WTC11 (cell line): ENCODE results near the gene NRXN2. TPM values are rescaled to one million over a fixed set of nuclear protein-coding genes. Genes with fewer than 3 reads are reported as not detected.

ENCODE experiments used
- ATAC-seq: fragments of 200-7000 bp; cut with Tn5 transposase; 2 replicates; pipeline ENCODE4 v1.10.0; 2021; ENCODE audit warnings: mild to moderate bottlenecking, moderate library complexity
- CTCF ChIA-PET: fragments of 300-600 bp; sonication (Branson Sonifier 250); formaldehyde crosslinking; loops from one replicate; lab custom pipeline; 2021; ENCODE audit warnings: antibody characterized with exemption; lab: Charles Lee
- POLR2A ChIA-PET: fragments of 350-600 bp; sonication (Branson Sonifier 250); formaldehyde crosslinking; loops from one replicate; lab custom pipeline; 2021; ENCODE audit warnings: antibody characterized with exemption; lab: Charles Lee
- DNase-seq: peaks from one replicate; pipeline ENCODE4 v3.0.0; 2021; ENCODE audit warnings: low spot score
- H3K27ac Mint-ChIP-seq: 2 replicates; pipeline ENCODE4 v1.8.0; 2021; ENCODE audit warnings: mixed read lengths
- H3K27me3 Mint-ChIP-seq: 2 replicates; pipeline ENCODE4 v1.8.0; 2021; ENCODE audit warnings: low read depth, mild to moderate bottlenecking, moderate library complexity, mixed read lengths
- H3K36me3 Mint-ChIP-seq: 2 replicates; pipeline ENCODE4 v1.8.0; 2021; ENCODE audit warnings: mixed read lengths
- H3K4me1 Mint-ChIP-seq: 2 replicates; pipeline ENCODE4 v1.8.0; 2022; ENCODE audit warnings: mixed read lengths
- H3K4me3 Mint-ChIP-seq: 2 replicates; pipeline ENCODE4 v1.8.0; 2021; ENCODE audit warnings: mild to moderate bottlenecking, moderate library complexity, mixed read lengths
- H3K9me3 Mint-ChIP-seq: 2 replicates; pipeline ENCODE4 v1.8.0; 2021; ENCODE audit warnings: mixed read lengths
- ATF1 ChIP-seq: sonication (generic); formaldehyde crosslinking; IDR thresholded peaks from 2 replicates; pipeline ENCODE4 v1.8.1; 2023; ENCODE audit warnings: mild to moderate bottlenecking, moderate library complexity, missing genetic modification reagents
- CREM ChIP-seq: sonication (generic); formaldehyde crosslinking; IDR thresholded peaks from 2 replicates; pipeline ENCODE4 v1.8.1; 2022; ENCODE audit warnings: mild to moderate bottlenecking, missing genetic modification reagents, moderate library complexity
- ETV6 ChIP-seq: sonication (generic); formaldehyde crosslinking; IDR thresholded peaks from 2 replicates; pipeline ENCODE4 v1.8.1; 2022; ENCODE audit warnings: mild to moderate bottlenecking, missing genetic modification reagents
- FOXP1 ChIP-seq: sonication (generic); formaldehyde crosslinking; IDR thresholded peaks from 2 replicates; pipeline ENCODE4 v1.8.0; 2022; ENCODE audit warnings: missing genetic modification reagents, mild to moderate bottlenecking, moderate library complexity, borderline replicate concordance
- FOXP4 ChIP-seq: sonication (generic); formaldehyde crosslinking; IDR thresholded peaks from 2 replicates; pipeline ENCODE4 v1.8.0; 2022; ENCODE audit warnings: mild to moderate bottlenecking, missing genetic modification reagents
- GTF2I ChIP-seq: fragments of 250-450 bp; sonication (Bioruptor Pico); conservative IDR thresholded peaks from 2 replicates; pipeline ENCODE4 v1.4.0; 2021; ENCODE audit warnings: mild to moderate bottlenecking
- HMGA2 ChIP-seq: fragments of 250-450 bp; sonication (Bioruptor Pico); IDR thresholded peaks from 2 replicates; pipeline ENCODE4 v1.4.0; 2021; ENCODE audit warnings: mild to moderate bottlenecking, moderate library complexity
- KAT7 ChIP-seq: sonication (generic); formaldehyde crosslinking; IDR thresholded peaks from 2 replicates; pipeline ENCODE4 v1.8.1; 2023; ENCODE audit warnings: missing genetic modification reagents, mild to moderate bottlenecking, borderline replicate concordance
- NFE2L1 ChIP-seq: sonication (generic); formaldehyde crosslinking; IDR thresholded peaks from 2 replicates; pipeline ENCODE4 v1.8.1; 2023; ENCODE audit warnings: missing genetic modification reagents
- SMAD3 ChIP-seq: sonication (generic); formaldehyde crosslinking; IDR thresholded peaks from 2 replicates; pipeline ENCODE4 v1.8.0; 2022; ENCODE audit warnings: missing genetic modification reagents, mild to moderate bottlenecking, borderline replicate concordance
- USF1 ChIP-seq: sonication (generic); formaldehyde crosslinking; IDR thresholded peaks from 2 replicates; pipeline ENCODE4 v1.8.0; 2022; ENCODE audit warnings: mild to moderate bottlenecking, missing genetic modification reagents
- ZBTB21 ChIP-seq: sonication (generic); formaldehyde crosslinking; IDR thresholded peaks from 2 replicates; pipeline ENCODE4 v1.8.1; 2023; ENCODE audit warnings: mild to moderate bottlenecking, missing genetic modification reagents, borderline replicate concordance
- ZNF121 ChIP-seq: sonication (generic); formaldehyde crosslinking; IDR thresholded peaks from 2 replicates; pipeline ENCODE4 v1.8.0; 2023; ENCODE audit warnings: missing genetic modification reagents
- ZNF416 ChIP-seq: fragments of 250-450 bp; sonication (Bioruptor Pico); IDR thresholded peaks from 2 replicates; pipeline ENCODE4 v1.9.0; 2021; ENCODE audit warnings: mild to moderate bottlenecking, inconsistent platforms
- total RNA-seq: library from RNA; stranded (reverse); gene quantifications from 3 replicates; pipeline ENCODE4 v1.2.3, GENCODE V29; 2021
- TF ChIP-seq, protein P1 (sequence below): sonication (generic); formaldehyde crosslinking; IDR thresholded peaks from 2 replicates; pipeline ENCODE4 v1.8.0; 2023; ENCODE audit warnings: missing genetic modification reagents
- TF ChIP-seq, protein P2 (sequence below): sonication (generic); formaldehyde crosslinking; IDR thresholded peaks from 2 replicates; pipeline ENCODE4 v1.8.1; 2022; ENCODE audit warnings: mild to moderate bottlenecking, missing genetic modification reagents, moderate library complexity, borderline replicate concordance
- TF ChIP-seq, protein P3 (sequence below): sonication (generic); formaldehyde crosslinking; IDR thresholded peaks from 2 replicates; pipeline ENCODE4 v1.8.0; 2022; ENCODE audit warnings: mild to moderate bottlenecking, missing genetic modification reagents

NRXN2 gene
- total RNA-seq, 1 experiment from 2014 or later: 8.6 TPM

DNA sequence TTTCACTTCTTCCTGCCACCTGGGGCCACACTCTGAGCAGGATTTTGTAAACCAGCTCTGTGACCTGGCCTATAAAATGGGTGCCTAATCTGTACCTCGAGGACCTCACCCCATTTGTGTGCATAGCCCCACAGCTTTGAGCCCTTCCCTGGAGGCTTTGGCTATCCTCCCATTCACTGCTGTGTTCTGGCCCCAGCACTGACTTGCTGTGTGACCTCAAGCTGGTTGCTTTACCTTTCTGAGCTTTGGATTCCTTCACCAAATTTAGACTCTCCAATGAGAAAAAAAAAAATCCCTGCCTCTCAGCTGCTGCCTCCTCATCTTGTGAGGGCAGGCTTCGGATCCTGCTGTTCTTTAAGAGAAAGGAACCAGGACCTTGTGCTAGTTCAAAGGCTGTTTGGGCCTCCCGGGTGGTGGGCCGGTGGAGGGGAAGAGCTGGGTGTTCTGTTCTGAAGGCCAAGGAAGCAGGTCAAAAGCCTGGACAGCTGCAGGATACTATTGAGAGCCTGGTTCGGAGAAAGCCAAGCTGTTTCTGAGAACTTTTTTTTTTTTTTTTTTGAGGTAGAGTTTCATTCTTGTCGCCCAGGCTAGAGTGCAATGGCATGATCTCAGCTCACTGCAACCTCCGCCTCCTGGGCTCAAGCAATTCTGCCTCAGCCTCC lies 37.9 kb upstream of the NRXN2 start:
- TF ChIP-seq GTF2I (CRISPR knock-in tag) (0 out of 2 replicates have a peak, but pooled peaks have one; percentile 70), SMAD3 (CRISPR knock-in tag) (no peak)
- TF ChIP-seq, all 79 proteins: peak for 1
- H3K9me3 Mint-ChIP-seq: no peaks in the 10 kb centered on the region
- DNase-seq (no peak), ATAC-seq (no peak)
- H3K4me3 Mint-ChIP-seq: no peak overlapping the region
- CTCF ChIA-PET: interaction anchor here (0.6 to 7.5 kb wide), 8 partner anchors 10 to 350 kb away, joined by 3 to 150 read pairs (median 4); partner anchors contain the start of genes RASGRP2, SF1 and TM7SF2
- POLR2A ChIA-PET: interaction anchor here (0.6 to 5.0 kb wide), 12 partner anchors 14 to 832 kb away, joined by 3 to 45 read pairs (median 4); partner anchors contain the start of genes RASGRP2 and SF1
- H3K27me3 Mint-ChIP-seq: no peaks in the 10 kb centered on the region; the same call in 1 of the 2 replicates
- H3K27ac Mint-ChIP-seq: peak overlapping the region; percentile 79
- peaks cover 16% of the 10 kb centered on the region for H3K36me3 Mint-ChIP-seq
- H3K4me1 Mint-ChIP-seq: peaks cover 73% of the 10 kb centered on the region

DNA sequence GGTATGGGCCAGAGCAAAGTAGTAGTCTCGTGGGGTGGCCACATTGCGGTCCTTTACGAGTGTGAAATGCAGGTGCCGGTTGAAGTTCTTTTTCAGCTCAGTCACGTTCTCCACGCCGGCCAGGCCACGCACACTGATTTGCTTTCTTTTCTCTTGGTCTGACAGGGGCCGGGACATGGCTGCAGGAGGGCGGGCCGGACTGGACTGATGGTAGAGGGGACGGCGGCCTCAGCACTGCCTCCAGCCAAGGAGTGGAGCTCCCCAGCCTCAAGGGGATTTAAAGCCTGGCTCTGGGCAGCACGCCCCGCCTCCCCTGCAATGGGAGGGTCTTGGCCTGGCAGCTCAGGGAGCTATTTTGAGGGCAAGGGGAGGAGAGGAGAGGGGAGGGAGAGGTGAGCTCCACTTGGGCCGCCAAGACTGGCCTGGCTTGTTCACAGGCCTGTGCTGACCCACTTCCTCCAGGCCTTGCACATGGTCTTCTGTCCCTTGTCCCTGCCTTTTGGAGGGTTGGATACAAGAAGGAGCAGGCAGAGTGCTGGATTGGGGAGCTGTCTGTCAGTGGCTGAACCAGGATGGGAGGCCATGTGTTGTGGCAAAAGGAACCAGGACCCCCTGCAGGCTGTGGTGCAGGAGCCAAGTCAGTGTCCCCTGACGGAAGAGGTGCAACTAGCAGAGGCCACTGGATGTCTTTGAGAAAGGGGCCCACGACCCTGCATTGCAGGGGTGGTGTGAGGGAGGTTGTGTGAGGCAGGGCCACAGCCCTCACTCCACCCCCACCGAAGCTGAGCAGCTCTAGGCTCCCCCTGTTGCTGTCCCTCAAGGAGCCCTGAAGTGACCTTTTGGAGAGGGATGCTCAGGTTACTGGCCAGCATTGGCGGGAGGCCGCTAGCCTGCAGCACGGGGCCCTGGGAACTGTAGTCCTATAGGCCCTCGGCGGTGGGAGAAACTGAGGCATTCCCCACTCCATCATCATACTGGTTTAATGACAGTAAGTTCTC lies 37.0 kb upstream of the NRXN2 start, which contains the start of gene PYGM:
TSS of gene PYGM (minus strand) at position 253 of the 998 bp plus-strand sequence. CDS start at position 177, 76 bp downstream.
- ChIA-PET CTCF (interaction anchor here (0.6 to 7.5 kb wide), 17 partner anchors 8 to 475 kb away, joined by 3 to 150 read pairs (median 4); partner anchors contain the start of genes BAD, NRXN2, RASGRP2 and SF1), POLR2A (interaction anchor here (0.7 to 5.0 kb wide), 9 partner anchors 13 to 540 kb away, joined by 3 to 45 read pairs (median 3); partner anchors contain the start of gene SF1)
- H3K27ac Mint-ChIP-seq: peak within 1 kb of the TSS; percentile 94
- ATAC-seq (peak; percentile 76), DNase-seq (peak; percentile 84)
- H3K27me3 Mint-ChIP-seq: no peaks in the 10 kb centered on the region; the same call in 1 of the 2 replicates
- H3K4me1 Mint-ChIP-seq: peaks cover 67% of the 10 kb centered on the region
- peaks cover 10% of the 10 kb centered on the region for H3K36me3 Mint-ChIP-seq
- H3K4me3 Mint-ChIP-seq: peak within 1 kb of the TSS; percentile 50
- TF ChIP-seq CREM (peak; percentile 48; the same call in 1 of the 2 replicates), USF1 (CRISPR knock-in tag) (0 out of 2 replicates have a peak, but pooled peaks have one; percentile 11), NFE2L1 (CRISPR knock-in tag) (0 out of 2 replicates have a peak, but pooled peaks have one; percentile 18), ZNF121 (CRISPR knock-in tag) (peak; percentile 79), KAT7 (CRISPR knock-in tag) (0 out of 2 replicates have a peak, but pooled peaks have one; percentile 20), ZBTB21 (CRISPR knock-in tag) (no peak), ETV6 (CRISPR knock-in tag) (0 out of 2 replicates have a peak, but pooled peaks have one; percentile 53), FOXP4 (CRISPR knock-in tag) (0 out of 2 replicates have a peak, but pooled peaks have one; percentile 40), ATF1 (CRISPR knock-in tag) (no peak), HMGA2 (CRISPR knock-in tag) (no peak), ZNF416 (CRISPR knock-in tag) (0 out of 2 replicates have a peak, but pooled peaks have one; percentile 5), FOXP1 (CRISPR knock-in tag) (peak; percentile 45; the same call in 1 of the 2 replicates)
- TF ChIP-seq, protein P1, sequence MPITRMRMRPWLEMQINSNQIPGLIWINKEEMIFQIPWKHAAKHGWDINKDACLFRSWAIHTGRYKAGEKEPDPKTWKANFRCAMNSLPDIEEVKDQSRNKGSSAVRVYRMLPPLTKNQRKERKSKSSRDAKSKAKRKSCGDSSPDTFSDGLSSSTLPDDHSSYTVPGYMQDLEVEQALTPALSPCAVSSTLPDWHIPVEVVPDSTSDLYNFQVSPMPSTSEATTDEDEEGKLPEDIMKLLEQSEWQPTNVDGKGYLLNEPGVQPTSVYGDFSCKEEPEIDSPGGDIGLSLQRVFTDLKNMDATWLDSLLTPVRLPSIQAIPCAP (CRISPR knock-in tag): no peak
- TF ChIP-seq, protein P2, sequence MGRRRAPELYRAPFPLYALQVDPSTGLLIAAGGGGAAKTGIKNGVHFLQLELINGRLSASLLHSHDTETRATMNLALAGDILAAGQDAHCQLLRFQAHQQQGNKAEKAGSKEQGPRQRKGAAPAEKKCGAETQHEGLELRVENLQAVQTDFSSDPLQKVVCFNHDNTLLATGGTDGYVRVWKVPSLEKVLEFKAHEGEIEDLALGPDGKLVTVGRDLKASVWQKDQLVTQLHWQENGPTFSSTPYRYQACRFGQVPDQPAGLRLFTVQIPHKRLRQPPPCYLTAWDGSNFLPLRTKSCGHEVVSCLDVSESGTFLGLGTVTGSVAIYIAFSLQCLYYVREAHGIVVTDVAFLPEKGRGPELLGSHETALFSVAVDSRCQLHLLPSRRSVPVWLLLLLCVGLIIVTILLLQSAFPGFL (CRISPR knock-in tag): no peak
- TF ChIP-seq, protein P3, sequence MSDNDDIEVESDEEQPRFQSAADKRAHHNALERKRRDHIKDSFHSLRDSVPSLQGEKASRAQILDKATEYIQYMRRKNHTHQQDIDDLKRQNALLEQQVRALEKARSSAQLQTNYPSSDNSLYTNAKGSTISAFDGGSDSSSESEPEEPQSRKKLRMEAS (CRISPR knock-in tag): peak; percentile 70
- no peaks in the 10 kb centered on the region for H3K9me3 Mint-ChIP-seq
